Naive thymus-derived CD8-positive, alpha-beta T cell (primary cell): ENCODE measurements around the gene SPRED2. TPM values are rescaled to one million over a fixed set of nuclear protein-coding genes. Genes with fewer than 3 reads are reported as not detected.

Source experiments
- ATAC-seq, 2 donors: fragments of 150-1000 bp; cut with Tn5 transposase in 1 of 2; sonication (Bioruptor Pico), chemical (Tn5 transposase) in 1 of 2; 1 replicate in 1 of 2; 2 replicates in 1 of 2; pipeline ENCODE4 v1.10.0; 2021; ENCODE audit warnings: mild to moderate bottlenecking in 2 of 2, moderate library complexity in 2 of 2
- POLR2A ChIA-PET: fragments of 350-600 bp; sonication (Branson Sonifier 250); formaldehyde crosslinking; loops from one replicate; lab custom pipeline; 2021; ENCODE audit warnings: antibody characterized with exemption; lab: Charles Lee
- DNase-seq, 10 donors: peaks; one replicate each; pipeline versions ENCODE4 v3.0.0 to v3.0.0-alpha.2; 2020 to 2022
- H3K27ac Mint-ChIP-seq, 10 donors: one replicate each; pipeline ENCODE4 v1.8.0; 2020 to 2022; ENCODE audit warnings: mild to moderate bottlenecking in 10 of 10, mixed read lengths in 10 of 10, moderate library complexity in 4 of 10, inconsistent platforms in 1 of 10
- H3K27me3 Mint-ChIP-seq, 5 donors: one replicate each; pipeline ENCODE4 v1.8.0; 2021 to 2022; ENCODE audit warnings: mixed read lengths in 5 of 5
- H3K36me3 Mint-ChIP-seq, 3 donors: one replicate each; pipeline ENCODE4 v1.8.0; 2020 to 2022; ENCODE audit warnings: mixed read lengths in 3 of 3, mild to moderate bottlenecking in 2 of 3, inconsistent platforms in 1 of 3
- H3K4me1 Mint-ChIP-seq, 4 donors: one replicate each; pipeline ENCODE4 v1.8.0; 2021 to 2022; ENCODE audit warnings: mixed read lengths in 4 of 4
- H3K4me3 Mint-ChIP-seq, 10 donors: one replicate each; pipeline ENCODE4 v1.8.0; 2020 to 2022; ENCODE audit warnings: mild to moderate bottlenecking in 10 of 10, mixed read lengths in 10 of 10, moderate library complexity in 6 of 10, inconsistent platforms in 1 of 10
- H3K9me3 Mint-ChIP-seq, 9 donors: one replicate each; pipeline ENCODE4 v1.8.0; 2020 to 2022; ENCODE audit warnings: mixed read lengths in 9 of 9, mild to moderate bottlenecking in 3 of 9, inconsistent platforms in 1 of 9, moderate library complexity in 1 of 9
- polyA plus RNA-seq, 3 donors: library from polyadenylated mRNA; unstranded; fragments of 300-500 nt; fragmentation: Illumina TruSeq; gene quantifications; one replicate each; pipeline ENCODE4 v1.2.3, GENCODE V29; 2021
- total RNA-seq, 8 experiments: library from RNA in 2 of 8; stranded (reverse) in 2 of 8; gene quantifications; one replicate each; pipeline ENCODE4 v1.2.3 and lab custom pipeline; 2021 to 2026

Gene SPRED2
- total and polyA plus RNA-seq, 5 experiments from 2014 or later: 0.17 to 0.57 (median 0.28) TPM; not detected in 1

GRCh38 chr2:65263986-65264385 lies 168.4 kb downstream of the SPRED2 start:
- POLR2A ChIA-PET: no interaction called here
- H3K27ac Mint-ChIP-seq: peak overlapping the region in 2 of 10 donors; percentile 49 to 80

GRCh38 chr2:65263262-65263661 lies 169.1 kb downstream of the SPRED2 start:
- Mint-ChIP-seq H3K4me3 (no peak overlapping the region), H3K36me3 (peaks cover 0 to 90% (median 12%) of the 10 kb centered on the region in 3 donors), H3K4me1 (peaks cover 5 to 30% (median 15%) of the 10 kb centered on the region in 4 donors), H3K27ac (peak overlapping the region in 1 of 10 donors; percentile 80), H3K27me3 (no peaks in the 10 kb centered on the region), H3K9me3 (no peaks in the 10 kb centered on the region)
- POLR2A ChIA-PET: interaction anchor here (0.9 kb wide), 1 partner anchor 36 kb away, joined by 4 read pairs; the partner anchor contains the start of gene ACTR2
- ATAC-seq: no peak
- DNase-seq: no peak

More at GRCh38 chr2:65263986-65264385, 168.4 kb downstream of the SPRED2 start:
- Mint-ChIP-seq H3K36me3 (peaks cover 0 to 90% (median 17%) of the 10 kb centered on the region in 3 donors), H3K27me3 (no peaks in the 10 kb centered on the region), H3K4me3 (no peak overlapping the region), H3K4me1 (peaks cover 5 to 25% (median 11%) of the 10 kb centered on the region in 4 donors), H3K9me3 (no peaks in the 10 kb centered on the region)
- DNase-seq: no peak
- ATAC-seq: no peak

GRCh38 chr2:65261676-65262075 lies 170.7 kb downstream of the SPRED2 start:
- POLR2A ChIA-PET: no interaction called here
- H3K36me3 Mint-ChIP-seq: peaks cover 0 to 89% (median 7%) of the 10 kb centered on the region in 3 donors

More at GRCh38 chr2:65261676-65262075, 170.7 kb downstream of the SPRED2 start:
- peak overlapping the region in 3 of 10 donors; percentile 2 to 61 (median 28) for H3K27ac Mint-ChIP-seq
- H3K27me3 Mint-ChIP-seq: no peaks in the 10 kb centered on the region
- DNase-seq: no peak
- H3K4me1 Mint-ChIP-seq: peaks cover 10 to 41% (median 24%) of the 10 kb centered on the region in 4 donors
- no peaks in the 10 kb centered on the region for H3K9me3 Mint-ChIP-seq
- ATAC-seq: no peak
- no peak overlapping the region for H3K4me3 Mint-ChIP-seq

Other genes starting within 250 kb of the SPRED2 start
- 100 to 1,000 TPM; 258 to 283 TPM for gene ACTR2, start 204.8 kb downstream of the SPRED2 start, total RNA-seq
- 100 to 1,000 TPM; 238 to 280 (median 242) TPM for gene ACTR2, start 204.8 kb downstream of the SPRED2 start, polyA plus RNA-seq